KMS-11 (cell line): ENCODE data around the gene SPTLC3.

Experiments
- H2AFZ ChIP-seq: fragments of 200-600 bp; sonication (generic); 2 replicates; pipeline ENCODE4 v1.6.1; 2016; ENCODE audit warnings: antibody characterized with exemption, mixed run types, low read depth
- H3K27ac ChIP-seq: fragments of 200-600 bp; sonication (generic); 2 replicates; pipeline ENCODE4 v1.6.1; 2016; ENCODE audit warnings: mild to moderate bottlenecking, mixed run types
- H3K27me3 ChIP-seq: fragments of 200-600 bp; sonication (generic); 2 replicates; pipeline ENCODE4 v1.6.1; 2017; ENCODE audit warnings: mild to moderate bottlenecking, low read depth, mixed run types, moderate library complexity; ENCODE audit not compliant: insufficient read depth
- H3K36me3 ChIP-seq: fragments of 200-600 bp; sonication (generic); 2 replicates; pipeline ENCODE4 v1.6.1; 2017; ENCODE audit warnings: mild to moderate bottlenecking, mixed run types; ENCODE audit not compliant: insufficient read depth
- H3K4me1 ChIP-seq: fragments of 200-600 bp; sonication (generic); 2 replicates; pipeline ENCODE4 v1.6.1; 2016; ENCODE audit warnings: mild to moderate bottlenecking, low read depth, mixed run types; ENCODE audit not compliant: poor library complexity, severe bottlenecking
- H3K4me2 ChIP-seq: fragments of 200-600 bp; sonication (generic); 2 replicates; pipeline ENCODE4 v1.7.0; 2016; ENCODE audit warnings: mild to moderate bottlenecking, mixed run types
- H3K4me3 ChIP-seq: fragments of 200-600 bp; sonication (generic); IDR thresholded peaks from 2 replicates; pipeline ENCODE4 v1.6.1; 2017; ENCODE audit warnings: low read depth, low read length, mixed read lengths; ENCODE audit not compliant: insufficient read depth
- H3K79me2 ChIP-seq: fragments of 200-600 bp; sonication (generic); 2 replicates; pipeline ENCODE4 v1.6.1; 2016; ENCODE audit warnings: low read depth, mixed run types; ENCODE audit not compliant: insufficient read depth
- H3K9ac ChIP-seq: fragments of 200-600 bp; sonication (generic); 2 replicates; pipeline ENCODE4 v1.6.1; 2016; ENCODE audit warnings: mild to moderate bottlenecking, mixed run types
- H4K20me1 ChIP-seq: fragments of 200-600 bp; sonication (generic); 2 replicates; pipeline ENCODE4 v1.6.1; 2016; ENCODE audit warnings: mild to moderate bottlenecking, mixed run types; ENCODE audit not compliant: insufficient read depth
- CTCF ChIP-seq: fragments of 200-600 bp; sonication (generic); conservative IDR thresholded peaks from 2 replicates; pipeline ENCODE4 v1.6.1; 2017; ENCODE audit warnings: low read depth, mild to moderate bottlenecking, antibody characterized with exemption, low read length, moderate library complexity, mixed read lengths

The SPTLC3 gene

GRCh38 chr20:13183005-13183404 lies 174.2 kb downstream of the SPTLC3 start:
- H3K4me2 ChIP-seq: no peak overlapping the region
- no peaks in the 10 kb centered on the region for H4K20me1 ChIP-seq
- no peak overlapping the region for H2AFZ ChIP-seq
- H3K4me3 ChIP-seq: no peak overlapping the region
- H3K36me3 ChIP-seq: no peaks in the 10 kb centered on the region
- H3K79me2 ChIP-seq: no peaks in the 10 kb centered on the region
- H3K4me1 ChIP-seq: no peaks in the 10 kb centered on the region
- no peaks in the 10 kb centered on the region for H3K27me3 ChIP-seq
- no peak overlapping the region for H3K27ac ChIP-seq
- no peak overlapping the region for H3K9ac ChIP-seq
- TF ChIP-seq CTCF: no peak

GRCh38 chr20:13186043-13186774 lies 177.4 kb downstream of the SPTLC3 start:
- no peak overlapping the region for H2AFZ ChIP-seq
- H3K4me3 ChIP-seq: no peak overlapping the region
- H3K9ac ChIP-seq: no peak overlapping the region
- no peak overlapping the region for H3K27ac ChIP-seq
- H3K4me2 ChIP-seq: no peak overlapping the region
- TF ChIP-seq CTCF: no peak
- H3K36me3 ChIP-seq: no peaks in the 10 kb centered on the region
- no peaks in the 10 kb centered on the region for H3K79me2 ChIP-seq
- H3K27me3 ChIP-seq: no peaks in the 10 kb centered on the region
- no peaks in the 10 kb centered on the region for H3K4me1 ChIP-seq
- no peaks in the 10 kb centered on the region for H4K20me1 ChIP-seq

- TF ChIP-seq CTCF: no peak
- no peaks in the 10 kb centered on the region for H3K4me1 ChIP-seq
- no peaks in the 10 kb centered on the region for H4K20me1 ChIP-seq
- no peak overlapping the region for H2AFZ ChIP-seq
- no peaks in the 10 kb centered on the region for H3K27me3 ChIP-seq
- H3K79me2 ChIP-seq: no peaks in the 10 kb centered on the region
- H3K4me3 ChIP-seq: no peak overlapping the region
- no peak overlapping the region for H3K4me2 ChIP-seq
- no peak overlapping the region for H3K9ac ChIP-seq
- H3K36me3 ChIP-seq: no peaks in the 10 kb centered on the region
- no peak overlapping the region for H3K27ac ChIP-seq
Observed at GRCh38 chr20:13187899-13188298, 179.1 kb downstream of the SPTLC3 start.

- Histone ChIP-seq H3K27ac (no peak overlapping the region), H4K20me1 (no peaks in the 10 kb centered on the region), H3K79me2 (no peaks in the 10 kb centered on the region), H3K4me2 (no peak overlapping the region), H3K4me3 (no peak overlapping the region), H3K9ac (no peak overlapping the region), H3K4me1 (no peaks in the 10 kb centered on the region), H3K27me3 (no peaks in the 10 kb centered on the region), H3K36me3 (no peaks in the 10 kb centered on the region), H2AFZ (no peak overlapping the region)
- TF ChIP-seq CTCF: no peak
Observed at GRCh38 chr20:13199279-13199678, 190.5 kb downstream of the SPTLC3 start.
